ENCODE measurements around the gene CD8B. TPM values are rescaled to one million over a fixed set of nuclear protein-coding genes. Genes with fewer than 3 reads are reported as not detected.

CD8B gene
- polyA plus RNA-seq, 2 donors, result 1.6 to 1.7 TPM

DNA sequence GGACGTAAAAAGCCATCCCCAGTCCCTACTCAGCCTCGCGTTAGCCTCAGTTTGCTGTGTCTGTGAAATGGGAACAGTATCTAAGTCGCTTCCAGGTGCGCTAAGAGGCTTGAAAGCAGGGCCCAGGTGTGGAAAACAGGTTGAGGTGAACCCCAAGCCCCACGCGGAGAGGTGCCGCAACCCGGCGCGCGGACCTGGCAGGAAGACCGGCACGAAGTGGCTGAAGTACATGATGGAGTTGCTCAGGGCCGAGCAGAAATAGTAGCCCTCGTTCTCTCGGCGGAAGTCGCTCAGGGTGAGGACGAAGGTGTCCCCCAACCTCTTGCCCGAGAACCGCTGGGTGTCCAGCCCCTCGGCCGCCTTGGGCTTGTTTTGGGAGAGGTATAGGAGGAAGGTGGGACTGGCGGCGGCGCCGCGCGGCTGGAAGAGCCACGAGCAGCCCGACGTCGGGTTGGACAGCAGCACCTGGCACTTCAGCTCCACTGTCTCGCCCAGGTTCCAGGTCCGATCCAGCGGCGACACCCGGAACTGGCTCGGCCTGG, 71.5 kb downstream of the CD8B start:
- 5 to 6% methylated on average over 40 of the region's 40 CpGs for WGBS, 2 donors
- H3K36me3 ChIP-seq (ENCODE audit: control insufficient read depth in 2 of 2, insufficient read depth in 2 of 2, low read length in 1 of 2), result no peaks in the 10 kb centered on the region
- peaks cover 18 to 22% of the 10 kb centered on the region in 2 donors for H3K4me1 ChIP-seq (ENCODE audit: control insufficient read depth in 2 of 2, insufficient read depth in 2 of 2, low read length in 1 of 2)
- peak overlapping the region in 1 of 2 donors; percentile 41 for H3K27ac ChIP-seq (ENCODE audit: low read depth in 2 of 2, low read length in 1 of 2)
- no peaks in the 10 kb centered on the region for H3K9me3 ChIP-seq (ENCODE audit: control insufficient read depth in 2 of 2, insufficient read depth in 1 of 2, low read depth in 1 of 2, low read length in 1 of 2)
- peaks cover 0 to 19% of the 10 kb centered on the region in 2 donors for H3K27me3 ChIP-seq (ENCODE audit: control insufficient read depth in 1 of 2, insufficient read depth in 2 of 2, low read length in 2 of 2)
- H3K4me3 ChIP-seq (ENCODE audit: low read depth in 1 of 2, low read length in 2 of 2), result peak overlapping the region; percentile 28 to 37

GRCh38 chr2:86789687-86790133, 72.0 kb downstream of the CD8B start:
- Histone ChIP-seq H3K36me3 (ENCODE audit: control insufficient read depth in 2 of 2, insufficient read depth in 2 of 2, low read length in 1 of 2) (no peaks in the 10 kb centered on the region), H3K27ac (ENCODE audit: low read depth in 2 of 2, low read length in 1 of 2) (peak overlapping the region in 1 of 2 donors; percentile 38), H3K4me3 (ENCODE audit: low read depth in 1 of 2, low read length in 2 of 2) (peak overlapping the region; percentile 28 to 37), H3K9me3 (ENCODE audit: control insufficient read depth in 2 of 2, insufficient read depth in 1 of 2, low read depth in 1 of 2, low read length in 1 of 2) (no peaks in the 10 kb centered on the region), H3K4me1 (ENCODE audit: control insufficient read depth in 2 of 2, insufficient read depth in 2 of 2, low read length in 1 of 2) (peaks cover 18 to 22% of the 10 kb centered on the region in 2 donors), H3K27me3 (ENCODE audit: control insufficient read depth in 1 of 2, insufficient read depth in 2 of 2, low read length in 2 of 2) (peaks cover 0 to 19% of the 10 kb centered on the region in 2 donors)
- 7 to 8% methylated on average over 40 of the region's 40 CpGs for WGBS, 2 donors

DNA sequence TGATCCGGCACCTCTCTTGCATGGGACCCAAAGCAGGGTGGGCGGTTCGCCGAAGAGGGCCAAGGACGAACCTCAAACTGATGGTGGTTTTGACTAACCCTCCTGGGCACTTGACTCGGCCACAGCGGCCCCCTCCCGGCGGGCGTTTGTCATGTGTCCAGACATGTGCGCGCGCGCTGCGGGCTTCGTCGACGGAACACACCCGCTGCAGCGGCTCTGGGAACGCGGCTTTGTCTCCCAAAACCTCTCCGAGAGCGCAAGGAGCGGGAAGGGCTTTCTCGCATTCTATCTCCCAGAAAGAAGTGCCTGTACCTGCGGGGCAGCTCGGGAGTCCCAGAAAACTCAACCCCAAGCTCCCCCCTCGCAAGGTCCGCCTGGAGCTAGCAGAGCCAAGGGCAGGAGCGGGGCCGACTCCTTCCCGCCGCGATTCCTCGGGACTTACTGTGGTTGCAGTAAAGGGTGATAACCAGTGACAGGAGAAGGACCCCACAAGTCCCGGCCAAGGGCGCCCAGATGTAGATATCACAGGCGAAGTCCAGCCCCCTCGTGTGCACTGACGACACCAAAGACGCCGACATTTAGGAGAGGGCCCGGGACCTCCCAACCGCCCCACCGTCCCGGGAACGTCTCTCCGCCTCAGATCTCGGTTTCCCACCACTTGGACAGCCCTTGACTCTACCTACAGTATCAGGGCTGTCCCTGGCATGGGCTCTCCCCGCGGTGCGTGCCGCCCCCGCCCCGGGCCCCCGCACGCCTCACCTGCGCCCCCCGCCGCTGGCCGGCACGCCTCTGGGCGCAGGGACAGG, 72.6 kb downstream of the CD8B start:
- Histone ChIP-seq H3K27me3 (ENCODE audit: control insufficient read depth in 1 of 2, insufficient read depth in 2 of 2, low read length in 2 of 2) (peaks cover 0 to 19% of the 10 kb centered on the region in 2 donors), H3K36me3 (ENCODE audit: control insufficient read depth in 2 of 2, insufficient read depth in 2 of 2, low read length in 1 of 2) (no peaks in the 10 kb centered on the region), H3K4me1 (ENCODE audit: control insufficient read depth in 2 of 2, insufficient read depth in 2 of 2, low read length in 1 of 2) (peaks cover 18 to 22% of the 10 kb centered on the region in 2 donors), H3K9me3 (ENCODE audit: control insufficient read depth in 2 of 2, insufficient read depth in 1 of 2, low read depth in 1 of 2, low read length in 1 of 2) (no peaks in the 10 kb centered on the region), H3K4me3 (ENCODE audit: low read depth in 1 of 2, low read length in 2 of 2) (peak overlapping the region; percentile 28 to 37), H3K27ac (ENCODE audit: low read depth in 2 of 2, low read length in 1 of 2) (peak overlapping the region; percentile 38 to 47)
- WGBS, 2 donors, result 5% methylated on average over 64 of the region's 64 CpGs

DNA sequence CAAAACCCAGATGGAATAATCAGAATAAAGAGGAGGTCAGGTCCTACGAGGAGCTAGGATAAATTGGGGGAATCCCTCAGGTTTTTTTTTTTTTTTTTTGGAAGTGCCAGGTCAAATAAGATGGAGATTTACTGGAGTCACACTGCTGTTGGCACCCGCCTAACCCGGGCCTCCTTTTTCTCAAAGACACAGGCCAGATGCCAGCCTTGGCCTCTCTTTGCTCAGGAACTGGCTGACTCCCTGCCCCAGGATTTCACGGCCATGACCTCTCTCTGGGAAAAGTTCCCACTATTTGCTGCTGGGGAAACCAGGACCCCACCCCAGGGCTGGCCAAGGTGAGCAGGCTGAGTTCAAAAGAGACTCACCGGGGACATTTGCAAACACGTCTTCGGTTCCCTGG, 73.5 kb downstream of the CD8B start:
- Histone ChIP-seq H3K36me3 (ENCODE audit: control insufficient read depth in 2 of 2, insufficient read depth in 2 of 2, low read length in 1 of 2) (no peaks in the 10 kb centered on the region), H3K27me3 (ENCODE audit: control insufficient read depth in 1 of 2, insufficient read depth in 2 of 2, low read length in 2 of 2) (peaks cover 0 to 19% of the 10 kb centered on the region in 2 donors), H3K9me3 (ENCODE audit: control insufficient read depth in 2 of 2, insufficient read depth in 1 of 2, low read depth in 1 of 2, low read length in 1 of 2) (no peaks in the 10 kb centered on the region), H3K27ac (ENCODE audit: low read depth in 2 of 2, low read length in 1 of 2) (no peak overlapping the region), H3K4me3 (ENCODE audit: low read depth in 1 of 2, low read length in 2 of 2) (no peak overlapping the region), H3K4me1 (ENCODE audit: control insufficient read depth in 2 of 2, insufficient read depth in 2 of 2, low read length in 1 of 2) (peaks cover 18 to 22% of the 10 kb centered on the region in 2 donors)
- 43 to 46% methylated on average over 7 of the region's 7 CpGs for WGBS, 2 donors

GRCh38 chr2:86787736-86788135, 74.0 kb downstream of the CD8B start:
- H3K27me3 ChIP-seq (ENCODE audit: control insufficient read depth in 1 of 2, insufficient read depth in 2 of 2, low read length in 2 of 2), result peaks cover 0 to 19% of the 10 kb centered on the region in 2 donors

GRCh38 chr2:86786001-86786536, 75.6 kb downstream of the CD8B start:
- peaks cover 0 to 19% of the 10 kb centered on the region in 2 donors for H3K27me3 ChIP-seq (ENCODE audit: control insufficient read depth in 1 of 2, insufficient read depth in 2 of 2, low read length in 2 of 2)
- no peaks in the 10 kb centered on the region for H3K36me3 ChIP-seq (ENCODE audit: control insufficient read depth in 2 of 2, insufficient read depth in 2 of 2, low read length in 1 of 2)
- 53 to 57% methylated on average over 10 of the region's 10 CpGs for WGBS, 2 donors
- no peaks in the 10 kb centered on the region for H3K9me3 ChIP-seq (ENCODE audit: control insufficient read depth in 2 of 2, insufficient read depth in 1 of 2, low read depth in 1 of 2, low read length in 1 of 2)
- no peak overlapping the region for H3K4me3 ChIP-seq (ENCODE audit: low read depth in 1 of 2, low read length in 2 of 2)
- H3K27ac ChIP-seq (ENCODE audit: low read depth in 2 of 2, low read length in 1 of 2), result peak overlapping the region in 1 of 2 donors; percentile 10
- H3K4me1 ChIP-seq (ENCODE audit: control insufficient read depth in 2 of 2, insufficient read depth in 2 of 2, low read length in 1 of 2), result peaks cover 12 to 20% of the 10 kb centered on the region in 2 donors

More at GRCh38 chr2:86787736-86788135, 74.0 kb downstream of the CD8B start:
- Histone ChIP-seq H3K36me3 (ENCODE audit: control insufficient read depth in 2 of 2, insufficient read depth in 2 of 2, low read length in 1 of 2) (no peaks in the 10 kb centered on the region), H3K9me3 (ENCODE audit: control insufficient read depth in 2 of 2, insufficient read depth in 1 of 2, low read depth in 1 of 2, low read length in 1 of 2) (no peaks in the 10 kb centered on the region), H3K4me1 (ENCODE audit: control insufficient read depth in 2 of 2, insufficient read depth in 2 of 2, low read length in 1 of 2) (peaks cover 18 to 22% of the 10 kb centered on the region in 2 donors), H3K27ac (ENCODE audit: low read depth in 2 of 2, low read length in 1 of 2) (no peak overlapping the region), H3K4me3 (ENCODE audit: low read depth in 1 of 2, low read length in 2 of 2) (no peak overlapping the region)
- 11 to 14% methylated on average over 2 of the region's 2 CpGs for WGBS, 2 donors

- WGBS, 2 donors, result 83 to 84% methylated on average over 9 of the region's 9 CpGs
- Histone ChIP-seq H3K27me3 (ENCODE audit: control insufficient read depth in 1 of 2, insufficient read depth in 2 of 2, low read length in 2 of 2) (peaks cover 0 to 15% of the 10 kb centered on the region in 2 donors), H3K27ac (ENCODE audit: low read depth in 2 of 2, low read length in 1 of 2) (peak overlapping the region in 1 of 2 donors; percentile 10)
Observed at GRCh38 chr2:86785456-86785855, 76.2 kb downstream of the CD8B start.

GRCh38 chr2:86783615-86784339, 77.9 kb downstream of the CD8B start:
- 69 to 70% methylated on average over 8 of the region's 8 CpGs for WGBS, 2 donors
- Histone ChIP-seq H3K27me3 (ENCODE audit: control insufficient read depth in 1 of 2, insufficient read depth in 2 of 2, low read length in 2 of 2) (peaks cover 0 to 2% of the 10 kb centered on the region in 2 donors), H3K4me1 (ENCODE audit: control insufficient read depth in 2 of 2, insufficient read depth in 2 of 2, low read length in 1 of 2) (no peaks in the 10 kb centered on the region), H3K9me3 (ENCODE audit: control insufficient read depth in 2 of 2, insufficient read depth in 1 of 2, low read depth in 1 of 2, low read length in 1 of 2) (no peaks in the 10 kb centered on the region), H3K36me3 (ENCODE audit: control insufficient read depth in 2 of 2, insufficient read depth in 2 of 2, low read length in 1 of 2) (no peaks in the 10 kb centered on the region), H3K27ac (ENCODE audit: low read depth in 2 of 2, low read length in 1 of 2) (no peak overlapping the region), H3K4me3 (ENCODE audit: low read depth in 1 of 2, low read length in 2 of 2) (no peak overlapping the region)

More at GRCh38 chr2:86785456-86785855, 76.2 kb downstream of the CD8B start:
- H3K4me3 ChIP-seq (ENCODE audit: low read depth in 1 of 2, low read length in 2 of 2), result no peak overlapping the region
- H3K36me3 ChIP-seq (ENCODE audit: control insufficient read depth in 2 of 2, insufficient read depth in 2 of 2, low read length in 1 of 2), result no peaks in the 10 kb centered on the region
- H3K4me1 ChIP-seq (ENCODE audit: control insufficient read depth in 2 of 2, insufficient read depth in 2 of 2, low read length in 1 of 2), result peaks cover 10 to 16% of the 10 kb centered on the region in 2 donors
- no peaks in the 10 kb centered on the region for H3K9me3 ChIP-seq (ENCODE audit: control insufficient read depth in 2 of 2, insufficient read depth in 1 of 2, low read depth in 1 of 2, low read length in 1 of 2)

GRCh38 chr2:86782748-86783147, 78.9 kb downstream of the CD8B start:
- H3K36me3 ChIP-seq (ENCODE audit: control insufficient read depth in 2 of 2, insufficient read depth in 2 of 2, low read length in 1 of 2), result no peaks in the 10 kb centered on the region
- no peaks in the 10 kb centered on the region for H3K27me3 ChIP-seq (ENCODE audit: control insufficient read depth in 1 of 2, insufficient read depth in 2 of 2, low read length in 2 of 2)
- 89% methylated on average over 7 of the region's 7 CpGs for WGBS, 2 donors
- no peak overlapping the region for H3K4me3 ChIP-seq (ENCODE audit: low read depth in 1 of 2, low read length in 2 of 2)
- no peaks in the 10 kb centered on the region for H3K4me1 ChIP-seq (ENCODE audit: control insufficient read depth in 2 of 2, insufficient read depth in 2 of 2, low read length in 1 of 2)
- H3K9me3 ChIP-seq (ENCODE audit: control insufficient read depth in 2 of 2, insufficient read depth in 1 of 2, low read depth in 1 of 2, low read length in 1 of 2), result no peaks in the 10 kb centered on the region
- H3K27ac ChIP-seq (ENCODE audit: low read depth in 2 of 2, low read length in 1 of 2), result no peak overlapping the region

Data from esophagus (tissue), 2 donors.